Liver (tissue), 3 donors: Measurements from ENCODE around the gene DAPK1.

ENCODE experiments used
- CTCF ChIP-seq: fragments of 150-350 bp; IDR thresholded peaks from 2 replicates; pipeline ENCODE4 v1.5.1; 2017; ENCODE audit warnings: improper control_type of control experiment, low read depth, low read length; ENCODE audit not compliant: missing input control
- RXRA ChIP-seq, 2 donors: IDR thresholded peaks; 2 replicates each; pipeline ENCODE4 v1.6.1; 2017 to 2018; ENCODE audit warnings: antibody characterized with exemption in 2 of 2, mild to moderate bottlenecking in 1 of 2
- TAF1 ChIP-seq: conservative IDR thresholded peaks from 2 replicates; pipeline ENCODE4 v1.6.1; 2016; ENCODE audit warnings: antibody characterized with exemption, mild to moderate bottlenecking
- donor health status: healthy.
- donor health status: healthy.

DNA sequence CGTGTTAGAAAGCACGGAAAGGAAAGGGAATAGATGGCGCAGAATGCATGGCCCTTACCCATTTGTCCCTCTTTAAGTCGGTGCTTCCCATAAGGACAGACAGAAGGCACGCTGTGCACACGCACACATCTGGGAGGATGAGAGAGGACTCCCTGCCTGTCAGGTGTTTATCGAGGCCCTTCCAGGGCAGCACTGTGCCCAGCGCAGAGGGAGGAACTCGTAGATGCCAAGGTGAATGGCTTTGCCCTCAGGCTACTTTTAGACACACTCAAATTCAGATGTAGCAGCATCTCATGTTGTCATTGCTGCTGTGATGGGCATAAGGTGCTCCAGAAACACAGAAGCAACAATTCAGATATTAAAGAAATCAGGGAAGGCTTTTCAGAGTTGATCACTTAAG, 158.1 kb downstream of the DAPK1 start:
- TF ChIP-seq CTCF: no peak
- no peak for TF ChIP-seq RXRA (IDR thresholded peaks at IDR 0.05)
- TF ChIP-seq TAF1: no peak
